Hematopoietic multipotent progenitor cell treated with erythropoietin and hydrocortisone succinate and interleukin-3 and kit ligand, for 4 days (in vitro differentiated cells): Measurements from ENCODE around the gene ARIH2.
"Not testable (repeated sequence)": the region's sequence is repeated elsewhere in the genome, so short reads cannot be mapped to it uniquely, and the experiment has no call there.

Experiments used
- DNase-seq: peaks from one replicate; pipeline ENCODE4 v3.0.0-alpha.2; 2015

ARIH2 gene

GRCh38 chr3:49004352-49005302, 86.0 kb downstream of the ARIH2 start:
- peak; percentile 63 for DNase-seq

GRCh38 chr3:49005303-49005680, 86.7 kb downstream of the ARIH2 start:
- no peak for DNase-seq

GRCh38 chr3:49005998-49006397, 87.4 kb downstream of the ARIH2 start:
- DNase-seq, result no peak

GRCh38 chr3:49006408-49007067, 87.9 kb downstream of the ARIH2 start:
- peak; percentile 60 for DNase-seq

- DNase-seq, result peak; percentile 99
Measured at GRCh38 chr3:49007068-49007770, 88.6 kb downstream of the ARIH2 start, which contains the start of gene WDR6. WDR6 (plus strand) TSS chr3:49007391; CDS start chr3:49007432, 41 bp downstream.

- DNase-seq, result peak; percentile 98
Measured at GRCh38 chr3:49007771-49008528, 89.3 kb downstream of the ARIH2 start.

GRCh38 chr3:49008627-49009026, 90.0 kb downstream of the ARIH2 start:
- not testable (repeated sequence) for DNase-seq

- DNase-seq, result no peak
Measured at GRCh38 chr3:49009396-49009795, 90.8 kb downstream of the ARIH2 start.

- DNase-seq, result no peak
Measured at GRCh38 chr3:49012441-49013017, 93.9 kb downstream of the ARIH2 start.

- DNase-seq, result no peak
Measured at GRCh38 chr3:49013113-49013737, 94.6 kb downstream of the ARIH2 start.

GRCh38 chr3:49013738-49014660, 95.4 kb downstream of the ARIH2 start:
- peak; percentile 78 for DNase-seq

- no peak for DNase-seq
Measured at GRCh38 chr3:49015072-49015471, 96.4 kb downstream of the ARIH2 start.

GRCh38 chr3:49015765-49016164, 97.1 kb downstream of the ARIH2 start:
- no peak for DNase-seq

GRCh38 chr3:49016414-49017228, 98.0 kb downstream of the ARIH2 start:
- DNase-seq, result no peak

GRCh38 chr3:49017229-49017970, 98.8 kb downstream of the ARIH2 start:
- DNase-seq, result peak; percentile 55

GRCh38 chr3:49017971-49018706, 99.5 kb downstream of the ARIH2 start, which contains the start of gene DALRD3:
DALRD3 (minus strand) TSS chr3:49018580; CDS start chr3:49018564, 16 bp downstream.
- DNase-seq, result peak; percentile 89

- no peak for DNase-seq
Measured at GRCh38 chr3:49018707-49019006, 100.0 kb downstream of the ARIH2 start.

- DNase-seq, result no peak
Measured at GRCh38 chr3:49019941-49020329, 101.3 kb downstream of the ARIH2 start.
